Endothelial cell (in vitro differentiated cells): ENCODE data around the gene AQP5. TPM values are rescaled to one million over a fixed set of nuclear protein-coding genes. Genes with fewer than 3 reads are reported as not detected.

Experiments
- DNase-seq: peaks from one replicate; pipeline ENCODE4 v3.0.0; 2021; ENCODE audit warnings: low spot score
- H3K27ac Mint-ChIP-seq: one replicate; pipeline ENCODE4 v1.8.0; 2021; ENCODE audit warnings: mixed read lengths, inconsistent platforms; ENCODE audit not compliant: unreplicated experiment
- H3K27me3 Mint-ChIP-seq: one replicate; pipeline ENCODE4 v1.8.0; 2021; ENCODE audit warnings: mild to moderate bottlenecking, moderate library complexity, mixed read lengths, inconsistent platforms; ENCODE audit not compliant: unreplicated experiment
- H3K36me3 Mint-ChIP-seq: one replicate; pipeline ENCODE4 v1.8.0; 2021; ENCODE audit warnings: mild to moderate bottlenecking, low read depth, mixed read lengths, inconsistent platforms; ENCODE audit not compliant: unreplicated experiment
- H3K4me1 Mint-ChIP-seq: one replicate; pipeline ENCODE4 v1.8.0; 2021; ENCODE audit warnings: mild to moderate bottlenecking, mixed read lengths, inconsistent platforms; ENCODE audit not compliant: unreplicated experiment
- H3K4me3 Mint-ChIP-seq: one replicate; pipeline ENCODE4 v1.8.0; 2021; ENCODE audit warnings: mild to moderate bottlenecking, mixed read lengths, inconsistent platforms; ENCODE audit not compliant: unreplicated experiment
- H3K9me3 Mint-ChIP-seq: one replicate; pipeline ENCODE4 v1.8.0; 2021; ENCODE audit warnings: mixed read lengths, inconsistent platforms; ENCODE audit not compliant: unreplicated experiment
- total RNA-seq: library from RNA; stranded (reverse); fragmentation: NEBNext Ultra II Directional; extraction: Animal tissue kit (Norgen Biotek cat#: 25700); gene quantifications from one replicate; pipeline ENCODE4 v1.2.1, GENCODE V29; 2021; ENCODE audit not compliant: unreplicated experiment
- TF ChIP-seq, protein P1 (sequence below): fragments of 200-600 bp; sonication (generic); IDR thresholded peaks from one replicate; pipeline ENCODE4 v1.5.0; 2021; ENCODE audit warnings: antibody characterized with exemption; ENCODE audit not compliant: unreplicated experiment

The AQP5 gene
- total RNA-seq, 1 donor from 2014 or later = 0.26 TPM

DNA sequence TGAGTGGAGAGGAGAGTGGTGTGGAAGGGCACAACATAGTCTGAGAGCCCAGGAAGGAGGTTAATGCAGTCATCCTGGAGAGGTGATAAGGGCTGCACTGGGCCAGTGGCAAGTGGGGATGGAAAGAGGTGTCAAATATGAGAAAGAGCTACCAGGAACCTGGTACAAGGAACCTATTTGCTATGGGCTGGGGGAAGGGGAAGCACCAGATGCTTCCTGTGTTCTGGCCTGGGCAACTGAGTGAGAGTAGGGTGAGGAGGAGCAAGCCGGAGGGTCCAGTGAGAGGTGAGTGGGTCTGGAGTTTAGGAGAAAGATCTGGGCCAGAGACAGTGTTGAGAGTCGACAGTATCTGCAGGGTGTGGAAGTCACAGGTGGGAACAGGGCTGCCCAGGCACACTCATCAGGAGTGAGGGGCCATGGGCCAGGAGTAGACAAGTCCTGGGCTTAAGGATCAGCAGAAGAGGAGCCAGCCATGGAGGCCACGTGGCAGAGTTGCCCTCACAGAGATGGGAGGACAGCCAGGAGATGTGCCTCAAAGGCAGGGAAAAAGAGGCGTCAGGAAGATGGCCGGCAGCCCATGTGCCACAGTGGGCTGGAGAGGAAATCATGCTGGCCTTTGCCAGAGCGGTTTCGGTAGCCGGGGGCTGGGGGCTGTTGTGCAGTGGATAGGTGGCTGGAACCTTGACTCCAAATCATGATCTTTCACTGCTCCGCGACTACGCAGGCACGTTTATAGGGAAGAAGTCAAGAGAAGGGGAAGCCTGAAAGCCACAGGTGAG is 8.2 kb downstream of the AQP5 start:
- peaks cover under 1% of the 10 kb centered on the region for H3K36me3 Mint-ChIP-seq
- H3K4me3 Mint-ChIP-seq = no peak overlapping the region
- no peaks in the 10 kb centered on the region for H3K9me3 Mint-ChIP-seq
- DNase-seq = no peak
- TF ChIP-seq, protein P1, sequence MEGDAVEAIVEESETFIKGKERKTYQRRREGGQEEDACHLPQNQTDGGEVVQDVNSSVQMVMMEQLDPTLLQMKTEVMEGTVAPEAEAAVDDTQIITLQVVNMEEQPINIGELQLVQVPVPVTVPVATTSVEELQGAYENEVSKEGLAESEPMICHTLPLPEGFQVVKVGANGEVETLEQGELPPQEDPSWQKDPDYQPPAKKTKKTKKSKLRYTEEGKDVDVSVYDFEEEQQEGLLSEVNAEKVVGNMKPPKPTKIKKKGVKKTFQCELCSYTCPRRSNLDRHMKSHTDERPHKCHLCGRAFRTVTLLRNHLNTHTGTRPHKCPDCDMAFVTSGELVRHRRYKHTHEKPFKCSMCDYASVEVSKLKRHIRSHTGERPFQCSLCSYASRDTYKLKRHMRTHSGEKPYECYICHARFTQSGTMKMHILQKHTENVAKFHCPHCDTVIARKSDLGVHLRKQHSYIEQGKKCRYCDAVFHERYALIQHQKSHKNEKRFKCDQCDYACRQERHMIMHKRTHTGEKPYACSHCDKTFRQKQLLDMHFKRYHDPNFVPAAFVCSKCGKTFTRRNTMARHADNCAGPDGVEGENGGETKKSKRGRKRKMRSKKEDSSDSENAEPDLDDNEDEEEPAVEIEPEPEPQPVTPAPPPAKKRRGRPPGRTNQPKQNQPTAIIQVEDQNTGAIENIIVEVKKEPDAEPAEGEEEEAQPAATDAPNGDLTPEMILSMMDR = no peak
- H3K27ac Mint-ChIP-seq = no peak overlapping the region
- peaks cover 9% of the 10 kb centered on the region for H3K27me3 Mint-ChIP-seq
- H3K4me1 Mint-ChIP-seq = no peaks in the 10 kb centered on the region

DNA sequence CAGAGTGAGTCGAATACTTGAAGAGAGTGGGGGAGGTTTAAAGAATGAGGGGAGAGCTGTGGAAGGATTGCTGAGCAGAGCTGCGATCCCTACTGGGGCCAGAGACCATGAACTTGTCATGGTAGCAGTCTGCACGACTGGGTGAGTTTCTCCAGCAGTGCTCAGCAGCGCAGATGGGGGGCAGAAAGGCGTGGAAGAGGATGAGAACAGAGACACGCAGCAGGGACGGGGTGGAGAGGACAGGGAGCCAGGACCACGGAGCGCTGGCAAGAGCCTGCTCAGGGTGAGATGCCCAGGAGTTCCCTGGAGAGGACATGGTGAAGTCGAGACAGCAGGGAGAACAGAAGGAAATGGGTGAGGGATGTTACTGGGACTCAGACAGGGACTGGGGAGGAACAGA is 9.0 kb downstream of the AQP5 start:
- Mint-ChIP-seq H3K4me1 (no peaks in the 10 kb centered on the region), H3K27me3 (peaks cover 9% of the 10 kb centered on the region), H3K36me3 (peaks cover 4% of the 10 kb centered on the region), H3K27ac (no peak overlapping the region), H3K4me3 (no peak overlapping the region), H3K9me3 (no peaks in the 10 kb centered on the region)
- DNase-seq = no peak
- TF ChIP-seq, protein P1 = no peak

DNA sequence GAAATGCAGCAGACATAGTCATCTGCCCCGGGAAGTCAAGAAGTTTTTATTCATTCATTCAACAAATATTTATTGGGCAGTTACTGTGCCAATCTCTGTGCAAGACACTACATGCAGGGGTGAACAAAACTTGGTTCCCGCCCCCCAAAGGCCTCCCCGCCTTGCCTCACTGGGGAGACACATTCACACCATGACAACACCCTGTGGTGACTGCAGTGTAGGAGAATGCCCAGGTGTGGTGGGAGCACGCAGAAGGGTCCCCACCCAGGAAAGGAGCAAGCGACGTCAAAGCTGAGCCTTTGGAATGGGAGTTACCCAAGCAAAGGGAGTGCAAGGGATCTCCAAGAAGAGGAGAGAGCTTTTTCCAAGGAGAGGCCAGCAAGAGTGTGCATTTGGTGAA is 9.5 kb downstream of the AQP5 start:
- Mint-ChIP-seq H3K27me3 (peaks cover 8% of the 10 kb centered on the region), H3K9me3 (no peaks in the 10 kb centered on the region), H3K4me1 (no peaks in the 10 kb centered on the region), H3K27ac (no peak overlapping the region), H3K4me3 (no peak overlapping the region), H3K36me3 (peaks cover 4% of the 10 kb centered on the region)
- no peak for DNase-seq
- TF ChIP-seq, protein P1 = no peak

DNA sequence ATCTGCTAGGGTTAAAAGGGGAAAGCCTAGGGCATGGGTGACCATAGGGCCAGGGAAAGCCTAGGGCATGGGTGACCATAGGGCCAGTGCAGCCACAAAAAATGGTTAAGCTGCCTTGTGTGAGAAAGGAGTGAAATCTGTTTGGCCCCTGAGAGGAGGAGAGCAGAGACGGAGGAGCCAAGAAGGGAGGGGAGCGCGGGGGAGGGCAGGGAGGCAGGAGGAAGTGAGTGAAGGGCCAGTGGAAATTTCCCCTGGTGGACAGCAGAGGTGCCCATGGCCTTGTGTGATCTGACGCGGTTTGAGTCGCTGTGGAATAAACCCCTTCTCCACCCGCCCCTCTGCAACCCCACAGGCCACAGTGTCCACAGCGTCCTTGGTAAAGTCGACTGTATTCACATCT is 10.5 kb downstream of the AQP5 start:
- no peak for DNase-seq
- TF ChIP-seq, protein P1 = no peak
- no peak overlapping the region for H3K4me3 Mint-ChIP-seq
- peaks cover 3% of the 10 kb centered on the region for H3K27me3 Mint-ChIP-seq
- H3K9me3 Mint-ChIP-seq = no peaks in the 10 kb centered on the region
- H3K4me1 Mint-ChIP-seq = no peaks in the 10 kb centered on the region
- peaks cover 4% of the 10 kb centered on the region for H3K36me3 Mint-ChIP-seq
- no peak overlapping the region for H3K27ac Mint-ChIP-seq

DNA sequence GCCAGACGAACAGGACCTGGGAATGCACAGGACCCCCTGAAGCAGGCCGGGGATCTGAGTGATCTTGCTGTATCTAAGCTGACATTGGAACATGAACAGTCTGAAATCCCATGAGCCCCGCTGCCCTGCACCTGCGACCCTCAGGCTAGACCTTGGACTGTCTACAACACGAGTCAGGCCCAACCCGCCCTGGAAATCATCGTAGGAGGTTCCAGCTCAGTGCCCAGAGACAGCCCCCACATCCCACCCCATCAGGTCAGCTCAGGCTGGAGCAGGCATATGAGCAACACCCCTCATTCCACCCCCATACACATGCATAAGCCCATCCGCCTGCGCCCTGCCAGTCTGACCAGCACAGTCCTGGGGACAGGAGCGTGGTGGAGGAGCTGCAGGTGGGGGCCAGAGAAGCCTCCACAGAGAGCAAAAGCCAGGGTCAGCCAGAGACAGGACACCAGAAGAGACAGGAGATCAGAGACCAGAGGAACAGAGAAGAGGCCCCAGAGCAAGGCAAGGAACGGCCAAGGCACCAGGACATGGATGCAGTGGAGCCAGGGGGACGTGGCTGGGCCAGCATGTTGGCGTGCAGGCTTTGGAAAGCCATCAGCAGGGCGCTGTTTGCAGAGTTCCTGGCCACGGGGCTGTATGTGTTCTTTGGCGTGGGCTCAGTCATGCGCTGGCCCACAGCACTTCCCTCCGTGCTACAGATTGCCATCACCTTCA is 11.1 kb downstream of the AQP5 start, which contains the start of gene AQP6:
Gene AQP6, plus strand, starts transcription at position 307 of the 720 bp plus-strand sequence. Its CDS starts 227 bp downstream, at position 534.
- no peak for DNase-seq
- Mint-ChIP-seq H3K36me3 (peaks cover 4% of the 10 kb centered on the region), H3K27me3 (peaks cover 3% of the 10 kb centered on the region), H3K4me3 (no peak within 1 kb of the TSS), H3K9me3 (no peaks in the 10 kb centered on the region), H3K4me1 (no peaks in the 10 kb centered on the region), H3K27ac (no peak within 1 kb of the TSS)
- TF ChIP-seq, protein P1 = no peak
